Activated CD4-positive, alpha-beta T cell treated with anti-CD3 and anti-CD28 coated beads for 48 hours (primary cell): Measurements from ENCODE around the gene RUBCN.

ENCODE experiments used
- DNase-seq: peaks from one replicate; pipeline ENCODE4 v3.0.0-alpha.2; 2020

RUBCN gene

DNA sequence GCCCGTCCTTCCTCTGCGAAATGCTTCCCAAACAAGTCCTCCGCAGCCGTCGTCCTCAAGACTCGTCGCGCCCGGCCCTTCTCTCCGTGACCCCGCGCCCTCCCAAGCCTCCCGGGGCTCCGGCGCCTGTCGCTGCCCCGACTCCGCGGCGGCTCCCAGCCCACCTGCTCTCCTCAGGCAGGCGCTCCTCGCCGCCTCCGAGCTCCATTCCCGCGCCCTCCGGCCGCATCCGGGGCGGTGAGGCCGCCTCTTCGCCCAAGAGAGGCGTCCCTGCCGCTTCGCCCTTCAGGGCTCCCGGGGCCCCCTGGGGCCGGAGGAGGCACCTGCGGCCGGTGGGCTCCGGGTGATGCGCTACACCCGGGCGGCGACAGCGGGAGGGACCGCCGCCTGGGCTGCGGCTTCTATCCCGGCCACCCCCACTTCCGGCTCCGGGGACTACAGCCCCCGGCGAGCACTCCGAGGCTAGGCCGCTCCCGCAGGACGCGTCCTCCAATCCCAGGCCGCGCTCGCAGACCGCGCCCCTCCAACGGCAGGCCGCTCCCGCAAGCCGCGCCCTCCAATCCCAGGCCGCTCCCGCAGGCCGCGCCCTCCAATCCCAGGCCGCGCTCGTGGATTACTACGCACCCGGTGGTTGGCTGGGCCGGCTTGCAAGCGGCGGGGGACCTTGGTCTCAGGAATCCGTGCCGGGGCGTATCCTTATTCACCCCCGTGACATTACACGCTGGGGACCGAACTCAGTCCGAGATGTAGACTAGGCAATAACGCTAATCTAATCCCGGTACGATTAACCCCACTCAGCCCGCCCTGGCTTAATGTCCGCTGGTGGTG, at the start of gene RUBCN:
Gene RUBCN, minus strand, starts transcription at position 414 of the 828 bp plus-strand sequence. Its CDS starts 185 bp downstream, at position 229.
- DNase-seq = peak; percentile 97

- DNase-seq = no peak
Measured at GRCh38 chr3:197784019-197784585, 47.4 kb upstream of the RUBCN start.

- DNase-seq = no peak
Measured at GRCh38 chr3:197782230-197782629, 45.5 kb upstream of the RUBCN start.

- DNase-seq = no peak
Measured at GRCh38 chr3:197775317-197775716, 38.6 kb upstream of the RUBCN start.

DNA sequence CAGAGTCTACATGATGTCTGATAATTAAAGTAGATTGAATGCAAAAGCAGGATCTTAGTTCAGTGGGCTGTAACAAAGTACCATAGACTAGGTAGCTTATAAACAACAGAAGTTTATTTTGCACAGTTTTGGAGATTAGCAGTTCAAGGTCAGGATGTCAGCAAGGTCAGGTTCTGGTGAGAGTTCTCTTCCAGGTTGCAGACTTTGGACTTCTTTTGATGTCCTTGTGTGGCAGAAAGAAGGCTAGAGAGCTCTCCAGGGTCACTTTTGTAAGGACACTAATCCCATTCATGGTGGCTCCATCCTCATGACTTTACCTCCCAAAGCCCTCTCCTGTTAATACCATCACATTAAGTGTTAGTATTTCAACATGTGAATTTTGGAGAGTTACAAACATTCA, 25.1 kb upstream of the RUBCN start:
- DNase-seq = no peak

- DNase-seq = no peak
Measured at GRCh38 chr3:197758512-197758911, 21.8 kb upstream of the RUBCN start.

DNA sequence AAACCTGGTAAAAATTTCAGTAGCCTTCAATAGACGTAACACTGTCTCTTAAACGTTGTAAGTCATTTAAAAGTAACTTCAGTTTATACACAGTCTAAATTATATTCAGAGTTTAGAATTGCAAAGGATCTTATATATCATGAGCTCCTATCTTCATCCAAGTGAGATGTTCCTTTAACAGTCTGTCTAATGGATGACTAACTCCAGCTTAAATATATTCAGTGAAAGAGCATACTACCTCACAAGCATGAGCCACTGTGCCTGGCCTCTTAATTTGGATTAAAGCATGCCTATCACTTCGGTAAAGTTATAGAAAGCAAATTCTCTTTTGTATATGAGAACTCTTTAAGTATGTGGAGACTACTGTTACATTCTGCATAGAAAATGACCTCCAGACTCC, 20.0 kb upstream of the RUBCN start:
- DNase-seq = no peak

- DNase-seq = no peak
Measured at GRCh38 chr3:197753263-197753662, 16.6 kb upstream of the RUBCN start.

- DNase-seq = peak; percentile 50
Measured at GRCh38 chr3:197752107-197752506, 15.4 kb upstream of the RUBCN start.

DNA sequence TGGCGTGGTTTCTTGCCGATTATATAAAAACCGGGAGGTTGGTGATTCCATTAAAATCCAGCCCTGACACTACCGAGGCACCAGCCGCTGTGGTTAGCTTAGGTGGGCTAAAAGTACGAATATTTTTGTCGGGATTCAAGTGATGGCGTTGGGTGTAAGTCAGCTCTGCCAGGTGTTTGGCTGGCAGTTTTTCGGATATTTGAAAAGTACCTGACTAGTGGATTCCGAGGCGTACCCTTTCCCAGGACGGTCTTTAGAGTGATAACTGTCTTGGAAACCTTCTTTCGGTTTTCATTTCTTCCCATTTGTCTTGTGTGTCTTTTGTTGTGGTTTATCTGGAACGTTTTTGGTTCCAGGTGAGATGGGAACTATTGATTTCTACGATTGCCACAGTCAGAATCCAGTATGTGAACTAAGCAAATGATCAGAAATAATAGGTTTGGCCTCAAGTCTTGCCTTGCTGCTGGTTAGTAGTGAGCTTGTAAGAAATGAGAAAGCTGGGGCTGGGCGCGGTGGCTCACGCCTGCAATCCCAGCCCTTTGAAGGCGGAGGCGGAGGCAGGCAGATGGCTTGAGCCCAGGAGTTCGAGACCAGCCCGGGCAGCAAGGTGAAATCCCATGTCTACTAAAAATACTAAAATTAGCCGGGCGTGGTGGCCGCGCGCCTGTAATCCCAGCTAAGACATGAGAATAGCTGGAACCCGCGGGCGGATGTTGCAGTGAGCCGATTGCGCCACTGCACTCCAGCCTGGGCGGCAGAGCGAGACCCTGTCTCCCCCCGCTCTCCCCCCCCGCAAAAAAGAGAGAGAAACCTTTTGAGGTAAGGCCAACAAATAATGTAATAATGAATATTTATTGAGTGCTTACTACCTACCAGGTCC, 14.4 kb upstream of the RUBCN start:
- peak; percentile 67 for DNase-seq

- peak; percentile 63 for DNase-seq
Measured at GRCh38 chr3:197750396-197750831, 13.7 kb upstream of the RUBCN start.

DNA sequence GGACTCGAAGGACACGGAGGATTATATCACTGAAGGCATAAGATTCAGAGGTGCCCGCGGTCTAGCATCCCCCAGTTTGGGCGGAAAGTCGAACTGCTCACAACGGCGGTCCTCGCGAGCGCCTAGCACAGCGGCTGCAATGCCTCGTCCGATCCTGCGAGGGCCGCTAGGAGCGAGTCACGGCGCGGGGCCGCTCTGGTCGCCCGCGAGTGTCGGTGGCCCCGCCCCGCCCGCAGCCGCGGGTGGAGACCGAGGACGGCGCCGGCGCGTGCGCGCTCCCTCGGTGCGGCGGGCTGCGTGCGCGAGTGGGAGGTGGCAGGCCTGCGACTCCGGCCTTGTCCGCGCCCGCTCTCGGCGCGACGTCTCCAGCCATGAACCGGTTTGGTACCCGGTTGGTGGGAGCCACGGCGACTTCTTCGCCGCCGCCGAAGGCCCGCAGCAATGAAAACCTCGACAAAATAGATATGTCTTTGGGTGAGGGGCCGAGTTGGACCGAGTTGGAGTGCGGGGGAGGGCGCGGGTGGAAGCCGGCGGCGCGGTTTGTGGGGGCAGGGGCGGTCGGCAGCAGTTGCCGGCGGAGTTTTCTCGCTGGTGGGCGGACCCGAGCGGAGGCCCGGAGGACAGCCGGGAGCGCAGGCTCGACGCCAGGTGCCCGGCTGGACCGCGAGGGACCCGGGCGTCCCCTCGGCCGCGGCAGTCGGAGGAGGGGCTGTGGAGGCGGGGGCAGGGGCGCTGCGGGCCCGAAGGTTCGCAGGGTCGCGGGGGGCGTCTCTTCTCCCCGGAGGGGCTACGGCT, 13.1 kb upstream of the RUBCN start, which contains the start of gene FYTTD1:
Gene FYTTD1, plus strand, starts transcription at position 283 of the 795 bp plus-strand sequence. Its CDS starts 89 bp downstream, at position 372.
- DNase-seq = peak; percentile 87

GRCh38 chr3:197749315-197749600, 12.6 kb upstream of the RUBCN start:
- peak; percentile 72 for DNase-seq

DNA sequence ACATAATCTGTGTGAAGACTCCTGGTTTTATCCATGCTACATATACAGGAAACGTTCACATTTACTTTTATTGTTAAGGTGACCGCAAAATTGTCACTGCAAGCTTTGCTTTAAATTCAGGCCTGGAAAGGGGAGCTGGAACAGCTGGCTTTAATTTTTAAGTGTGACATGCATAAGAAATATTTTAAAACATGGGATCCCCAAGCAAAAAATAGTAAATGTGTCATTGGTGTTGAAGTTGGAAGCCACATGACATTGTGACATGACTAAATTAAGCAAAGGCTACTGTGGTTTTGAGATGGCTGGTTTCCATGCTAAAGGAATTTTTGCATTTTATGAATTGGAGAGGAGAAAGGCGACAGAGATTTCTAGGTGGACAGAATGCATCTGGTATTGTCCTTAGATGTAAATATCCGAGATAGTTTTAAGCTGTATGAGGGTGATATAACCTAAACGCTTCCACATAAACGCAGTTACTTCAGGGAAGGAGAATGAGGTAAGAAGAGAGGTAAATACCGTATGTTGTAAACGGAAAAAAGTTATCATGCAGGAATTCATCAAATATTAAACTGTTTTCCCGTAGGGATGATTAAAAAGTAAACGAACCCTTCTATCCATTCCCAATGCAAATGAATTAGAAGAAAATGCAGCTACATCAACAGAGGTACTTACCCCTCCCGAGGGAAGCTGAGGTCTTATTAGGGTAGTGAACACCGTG, 12.1 kb upstream of the RUBCN start:
- no peak for DNase-seq

DNA sequence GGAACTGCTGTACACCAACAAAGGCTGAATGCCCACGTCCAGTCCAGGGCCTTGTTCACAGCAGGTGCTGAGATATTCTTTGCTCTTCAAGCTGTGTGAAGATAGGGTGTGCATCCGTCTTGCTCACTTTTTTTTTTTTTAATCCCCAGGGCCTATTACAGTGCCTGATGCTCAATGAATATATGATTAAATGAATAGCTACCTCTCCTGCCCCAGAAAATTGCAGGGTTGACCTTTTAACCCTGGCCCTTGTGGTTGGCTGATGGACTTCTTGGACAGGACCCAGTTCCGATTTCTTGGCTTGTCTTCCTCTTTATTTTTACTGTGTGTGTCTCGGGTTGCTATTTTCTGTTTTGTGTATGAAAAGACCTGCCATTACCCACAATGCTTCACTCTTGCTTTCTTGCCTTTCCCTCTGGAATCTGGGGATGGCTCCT, 10.1 kb upstream of the RUBCN start:
- no peak for DNase-seq

DNA sequence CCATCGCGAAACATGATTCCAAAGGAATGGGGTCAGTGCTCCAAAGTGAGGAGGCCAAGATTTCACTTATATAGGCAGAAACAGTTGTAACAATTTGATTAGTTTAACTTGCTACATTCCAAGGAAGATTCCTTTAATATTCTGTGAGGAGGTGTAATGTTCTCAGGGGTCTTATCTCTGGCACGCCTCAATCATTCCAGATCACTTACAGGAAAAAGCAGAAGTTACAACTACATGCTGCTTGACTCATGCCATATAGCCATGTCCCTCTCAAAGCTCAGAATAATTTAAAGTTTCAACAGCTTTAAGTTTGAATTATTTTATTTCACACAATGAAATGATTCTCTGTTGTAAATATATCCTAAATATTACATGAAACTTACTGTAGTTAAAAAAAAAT, 9.5 kb upstream of the RUBCN start:
- DNase-seq = no peak

DNA sequence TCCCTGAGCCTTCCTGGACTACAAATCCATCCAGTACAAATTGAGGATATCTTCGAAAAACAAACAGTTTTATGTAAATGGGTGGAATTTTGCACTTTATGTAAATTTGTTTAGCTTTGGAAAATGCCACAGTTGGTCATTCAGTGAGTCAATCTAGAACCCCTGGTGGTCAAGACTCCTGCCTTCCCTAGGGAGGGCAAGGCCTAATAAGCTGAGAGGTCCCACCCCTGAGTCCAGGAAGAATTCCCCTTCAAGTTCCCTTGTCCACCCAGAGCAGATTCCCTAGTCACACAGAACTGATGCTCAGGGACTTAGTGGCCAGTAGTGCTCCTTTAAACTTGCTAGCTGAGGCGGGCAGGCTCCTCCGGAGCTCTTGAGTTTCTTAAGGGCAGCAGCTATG, 6.1 kb upstream of the RUBCN start:
- no peak for DNase-seq

DNA sequence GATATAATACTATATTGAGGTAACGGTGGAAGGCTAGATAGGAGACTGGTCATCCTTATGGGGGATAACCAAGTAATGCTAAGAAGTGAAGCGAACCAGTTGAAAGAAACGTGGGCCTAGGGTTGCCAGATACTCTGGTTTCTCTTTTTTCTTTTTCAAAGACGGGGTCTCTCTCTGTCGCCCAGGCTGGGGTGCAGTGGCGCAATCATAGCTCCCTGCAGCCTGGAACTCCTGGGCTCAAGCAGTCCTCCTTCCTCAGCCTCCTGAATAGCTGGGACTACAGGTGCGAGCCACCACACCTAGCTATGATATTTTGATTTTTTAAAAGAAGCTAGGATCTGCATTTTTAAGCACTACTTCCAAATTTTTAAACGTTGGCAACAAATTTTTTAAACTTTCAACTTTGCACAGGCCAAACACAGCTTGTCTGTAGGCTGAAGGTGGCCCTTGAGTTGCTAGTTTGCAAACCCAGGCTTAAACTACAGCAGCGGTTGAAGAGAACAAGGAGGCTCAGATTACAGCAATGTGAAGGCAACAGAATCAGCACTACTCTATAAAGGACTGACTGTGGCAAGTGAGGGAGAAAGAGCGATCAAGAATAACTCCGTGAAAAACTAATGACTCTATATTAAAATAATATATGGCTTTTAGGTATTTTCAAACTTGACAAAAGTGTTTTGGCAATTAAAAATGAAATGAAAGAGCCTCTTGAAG, 1.2 kb upstream of the RUBCN start:
- DNase-seq = no peak

GRCh38 chr3:197737319-197737649, 580 bp upstream of the RUBCN start:
- DNase-seq = peak; percentile 10

DNA sequence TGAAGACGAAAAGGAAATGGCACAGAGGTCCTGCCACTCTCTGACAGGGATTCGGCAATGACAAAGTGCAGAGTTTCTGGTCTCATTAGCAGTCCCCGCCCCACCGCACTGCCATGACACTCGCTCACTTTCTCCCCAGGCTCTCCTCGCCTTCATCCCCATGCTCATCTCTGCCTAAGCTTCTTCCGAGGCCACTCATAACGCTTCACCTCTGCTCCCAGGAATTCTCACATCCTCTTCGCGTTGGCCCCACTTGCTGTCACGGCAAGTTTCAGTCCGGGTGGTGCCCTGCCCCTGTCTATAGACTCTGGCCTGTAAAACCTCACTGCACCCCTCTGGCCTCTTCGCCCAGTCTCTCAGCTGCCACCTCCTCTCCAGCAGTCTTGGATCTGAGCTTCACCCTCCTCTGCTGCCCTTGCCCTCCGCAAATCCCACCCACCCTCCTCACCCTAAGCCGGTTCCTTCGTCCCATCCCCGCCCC, 654 bp downstream of the RUBCN start:
- DNase-seq = peak; percentile 71

DNA sequence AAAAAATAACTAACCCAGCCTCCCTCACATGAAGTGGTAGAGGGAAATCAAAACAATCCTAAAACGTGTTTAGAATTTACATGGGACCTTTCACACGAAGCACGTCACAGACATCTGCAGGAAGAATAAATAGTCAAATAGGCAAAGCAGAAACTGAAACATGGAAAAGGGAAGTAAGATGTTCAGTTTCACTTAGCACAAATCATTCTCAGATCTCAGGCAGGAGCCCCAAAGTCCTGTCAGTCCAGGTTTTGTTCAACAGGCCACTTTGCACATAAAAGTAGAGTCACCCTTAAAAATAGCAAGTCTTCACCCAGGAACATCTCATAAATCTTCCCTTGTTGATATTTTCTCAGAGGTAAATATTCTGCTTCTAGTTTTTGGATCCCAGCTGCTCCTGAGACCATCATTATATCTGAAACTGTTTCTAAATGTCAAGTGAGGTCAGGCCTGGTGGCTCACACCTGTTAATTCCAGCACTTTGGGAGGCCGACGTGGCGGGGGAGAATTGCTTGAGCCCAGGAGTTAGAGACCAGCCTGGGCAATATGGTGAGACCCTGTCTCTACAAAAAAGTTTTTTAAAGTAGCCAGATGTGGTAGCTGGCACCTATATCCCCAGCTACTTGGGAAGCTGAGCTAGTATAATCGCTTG, 1.9 kb downstream of the RUBCN start:
- DNase-seq = no peak
